K562 (cell line): ENCODE results near the gene HTR3C. TPM values are rescaled to one million over a fixed set of nuclear protein-coding genes. Genes with fewer than 3 reads are reported as not detected.

Source experiments
- CBX3 ChIP-seq, 2 experiments: IDR thresholded peaks; 1 replicate in 1 of 2; 2 replicates in 1 of 2; pipeline ENCODE4 v1.6.1; 2012; ENCODE audit warnings: inconsistent platforms in 2 of 2, low read length in 2 of 2, borderline replicate concordance in 1 of 2, control low read depth in 1 of 2
- KLF1 ChIP-seq: fragments of 450-650 bp; IDR thresholded peaks from 2 replicates; pipeline ENCODE4 v1.6.1; 2016; ENCODE audit warnings: missing genetic modification characterization, missing compliant biosample characterization
- MBD2 ChIP-seq: sonication (generic); IDR thresholded peaks from 2 replicates; pipeline ENCODE4 v1.6.1; 2016; ENCODE audit warnings: low read depth, borderline replicate concordance
- POLR2AphosphoS5 ChIP-seq: IDR thresholded peaks from 2 replicates; pipeline ENCODE4 v1.6.1; 2011; ENCODE audit warnings: mild to moderate bottlenecking, low read depth, low read length, moderate library complexity; ENCODE audit not compliant: control insufficient read depth, insufficient read depth
- SMARCC2 ChIP-seq: fragments of 450-650 bp; IDR thresholded peaks from 2 replicates; pipeline ENCODE4 v1.6.1; 2017; ENCODE audit warnings: antibody characterized with exemption, moderate library complexity, mild to moderate bottlenecking, low read depth
- ZFPM2 ChIP-seq: fragments of 250-450 bp; sonication (Bioruptor Pico); IDR thresholded peaks from 2 replicates; pipeline ENCODE4 v1.5.1; 2022; ENCODE audit warnings: mild to moderate bottlenecking
- ZNF12 ChIP-seq: sonication (generic); formaldehyde crosslinking; IDR thresholded peaks from 2 replicates; pipeline ENCODE4 v1.4.0; 2020; ENCODE audit warnings: mild to moderate bottlenecking, missing genetic modification reagents
- ZNF140 ChIP-seq: fragments of 250-450 bp; sonication (Bioruptor Pico); IDR thresholded peaks from 2 replicates; pipeline ENCODE4 v1.8.0; 2021; ENCODE audit warnings: moderate library complexity, mild to moderate bottlenecking, inconsistent platforms
- ZNF57 ChIP-seq: fragments of 450-650 bp; formaldehyde crosslinking; IDR thresholded peaks from 2 replicates; pipeline ENCODE4 v1.4.0; 2020; ENCODE audit warnings: mild to moderate bottlenecking, moderate library complexity
- ZNF644 ChIP-seq: fragments of 200-800 bp; sonication (Bioruptor generic); IDR thresholded peaks from 2 replicates; pipeline ENCODE4 v1.6.1; 2016; ENCODE audit warnings: low read depth, missing genetic modification characterization, missing compliant biosample characterization
- polyA plus RNA-seq, 8 experiments: library from polyadenylated mRNA; depleted of rRNA in 4 of 8; stranded (reverse) in 5 of 8; unstranded in 3 of 8; fragments of >200 nt; fragmentation: Nextera tagmentation in 2 of 8; fragmentation: Illumina TruSeq in 1 of 8; extraction: Ambion mirVana in 2 of 8; extraction: Trizol in 1 of 8; gene quantifications; 2 replicates each; pipeline versions ENCODE4 v1.2.1 to v1.2.3, GENCODE V29; 2011 to 2014; ENCODE audit warnings: inconsistent platforms in 1 of 8, missing spikeins in 1 of 8
- total RNA-seq, 7 experiments: library from RNA; depleted of rRNA in 6 of 7; stranded (reverse); fragments of >200 nt in 6 of 7; fragmentation: Illumina TruSeq in 2 of 7; extraction: Trizol in 2 of 7; gene quantifications; 2 replicates each; pipeline versions ENCODE4 v1.2.1 to v1.2.3, GENCODE V29; 2011 to 2021; ENCODE audit warnings: low replicate concordance in 1 of 7
- TF ChIP-seq, protein P1 (sequence below): fragments of 450-650 bp; IDR thresholded peaks from 2 replicates; pipeline ENCODE4 v1.6.1; 2016; ENCODE audit warnings: antibody characterized with exemption
- TF ChIP-seq, protein P2 (sequence below): fragments of 250-450 bp; sonication (Bioruptor Pico); IDR thresholded peaks from 2 replicates; pipeline ENCODE4 v1.4.0; 2020
- TF ChIP-seq, protein P3 (sequence below): sonication (generic); formaldehyde crosslinking; IDR thresholded peaks from 2 replicates; pipeline ENCODE4 v1.8.0; 2022; ENCODE audit warnings: missing genetic modification reagents, mild to moderate bottlenecking, moderate library complexity, borderline replicate concordance
- TF ChIP-seq, protein P4 (sequence below): sonication (generic); formaldehyde crosslinking; IDR thresholded peaks from 2 replicates; pipeline ENCODE4 v1.8.0; 2022; ENCODE audit warnings: missing genetic modification reagents, mild to moderate bottlenecking, borderline replicate concordance
- TF ChIP-seq, protein P5 (sequence below): fragments of 450-650 bp; formaldehyde crosslinking; conservative IDR thresholded peaks from 2 replicates; pipeline ENCODE4 v1.4.0; 2022; ENCODE audit warnings: mild to moderate bottlenecking, missing genetic modification characterization

Gene HTR3C
- total and polyA plus RNA-seq, 9 of the 15 experiments (the other 6 are each of a cell fraction or from before 2014, with no cell fraction given): 0.04 to 0.06 TPM; not detected in 7

DNA sequence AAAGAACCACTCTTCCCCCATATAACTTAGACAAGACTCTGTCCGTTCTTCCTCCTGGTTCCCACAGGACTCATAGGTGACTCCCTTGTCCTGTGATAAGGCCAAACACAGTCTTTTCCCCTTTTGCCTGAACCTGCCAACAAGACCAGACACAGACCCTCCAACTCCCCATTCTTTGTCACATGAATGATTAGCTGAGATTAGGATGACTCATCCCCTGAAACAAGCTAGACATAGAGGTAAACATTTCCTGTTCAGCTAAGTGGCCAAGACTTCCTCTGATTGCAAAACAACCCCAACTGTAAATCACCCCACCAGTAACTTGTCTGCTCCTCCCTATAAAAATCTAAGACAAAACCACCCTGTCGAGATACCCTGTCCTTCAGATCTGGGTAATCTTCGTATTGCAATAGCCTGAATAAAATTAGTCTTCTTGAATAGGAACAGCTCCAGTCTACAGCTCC is 32.6 kb downstream of the HTR3C start (continued):
- TF ChIP-seq, protein P1, sequence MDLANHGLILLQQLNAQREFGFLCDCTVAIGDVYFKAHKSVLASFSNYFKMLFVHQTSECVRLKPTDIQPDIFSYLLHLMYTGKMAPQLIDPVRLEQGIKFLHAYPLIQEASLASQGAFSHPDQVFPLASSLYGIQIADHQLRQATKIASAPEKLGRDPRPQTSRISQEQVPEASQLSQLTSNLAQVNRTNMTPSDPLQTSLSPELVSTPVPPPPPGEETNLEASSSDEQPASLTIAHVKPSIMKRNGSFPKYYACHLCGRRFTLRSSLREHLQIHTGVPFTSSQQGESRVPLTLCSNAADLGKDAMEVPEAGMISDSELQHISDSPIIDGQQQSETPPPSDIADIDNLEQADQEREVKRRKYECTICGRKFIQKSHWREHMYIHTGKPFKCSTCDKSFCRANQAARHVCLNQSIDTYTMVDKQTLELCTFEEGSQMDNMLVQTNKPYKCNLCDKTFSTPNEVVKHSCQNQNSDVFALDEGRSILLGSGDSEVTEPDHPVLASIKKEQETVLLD: no peak
- TF ChIP-seq, protein P2, sequence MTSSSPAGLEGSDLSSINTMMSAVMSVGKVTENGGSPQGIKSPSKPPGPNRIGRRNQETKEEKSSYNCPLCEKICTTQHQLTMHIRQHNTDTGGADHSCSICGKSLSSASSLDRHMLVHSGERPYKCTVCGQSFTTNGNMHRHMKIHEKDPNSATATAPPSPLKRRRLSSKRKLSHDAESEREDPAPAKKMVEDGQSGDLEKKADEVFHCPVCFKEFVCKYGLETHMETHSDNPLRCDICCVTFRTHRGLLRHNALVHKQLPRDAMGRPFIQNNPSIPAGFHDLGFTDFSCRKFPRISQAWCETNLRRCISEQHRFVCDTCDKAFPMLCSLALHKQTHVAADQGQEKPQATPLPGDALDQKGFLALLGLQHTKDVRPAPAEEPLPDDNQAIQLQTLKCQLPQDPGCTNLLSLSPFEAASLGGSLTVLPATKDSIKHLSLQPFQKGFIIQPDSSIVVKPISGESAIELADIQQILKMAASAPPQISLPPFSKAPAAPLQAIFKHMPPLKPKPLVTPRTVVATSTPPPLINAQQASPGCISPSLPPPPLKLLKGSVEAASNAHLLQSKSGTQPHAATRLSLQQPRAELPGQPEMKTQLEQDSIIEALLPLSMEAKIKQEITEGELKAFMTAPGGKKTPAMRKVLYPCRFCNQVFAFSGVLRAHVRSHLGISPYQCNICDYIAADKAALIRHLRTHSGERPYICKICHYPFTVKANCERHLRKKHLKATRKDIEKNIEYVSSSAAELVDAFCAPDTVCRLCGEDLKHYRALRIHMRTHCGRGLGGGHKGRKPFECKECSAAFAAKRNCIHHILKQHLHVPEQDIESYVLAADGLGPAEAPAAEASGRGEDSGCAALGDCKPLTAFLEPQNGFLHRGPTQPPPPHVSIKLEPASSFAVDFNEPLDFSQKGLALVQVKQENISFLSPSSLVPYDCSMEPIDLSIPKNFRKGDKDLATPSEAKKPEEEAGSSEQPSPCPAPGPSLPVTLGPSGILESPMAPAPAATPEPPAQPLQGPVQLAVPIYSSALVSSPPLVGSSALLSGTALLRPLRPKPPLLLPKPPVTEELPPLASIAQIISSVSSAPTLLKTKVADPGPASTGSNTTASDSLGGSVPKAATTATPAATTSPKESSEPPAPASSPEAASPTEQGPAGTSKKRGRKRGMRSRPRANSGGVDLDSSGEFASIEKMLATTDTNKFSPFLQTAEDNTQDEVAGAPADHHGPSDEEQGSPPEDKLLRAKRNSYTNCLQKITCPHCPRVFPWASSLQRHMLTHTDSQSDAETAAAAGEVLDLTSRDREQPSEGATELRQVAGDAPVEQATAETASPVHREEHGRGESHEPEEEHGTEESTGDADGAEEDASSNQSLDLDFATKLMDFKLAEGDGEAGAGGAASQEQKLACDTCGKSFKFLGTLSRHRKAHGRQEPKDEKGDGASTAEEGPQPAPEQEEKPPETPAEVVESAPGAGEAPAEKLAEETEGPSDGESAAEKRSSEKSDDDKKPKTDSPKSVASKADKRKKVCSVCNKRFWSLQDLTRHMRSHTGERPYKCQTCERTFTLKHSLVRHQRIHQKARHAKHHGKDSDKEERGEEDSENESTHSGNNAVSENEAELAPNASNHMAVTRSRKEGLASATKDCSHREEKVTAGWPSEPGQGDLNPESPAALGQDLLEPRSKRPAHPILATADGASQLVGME (CRISPR knock-in tag): no peak
- TF ChIP-seq ZNF12 (CRISPR knock-in tag) (no peak), CBX3 (IDR thresholded peaks at IDR 0.05; ENCODE audit: borderline replicate concordance in 1 of 2, low read length in 2 of 2) (peak in 1 of 2 experiments; percentile 85; a peak in 2 of 3 replicates), ZNF140 (CRISPR knock-in tag) (no peak), MBD2 (no peak), ZNF57 (CRISPR knock-in tag) (no peak), SMARCC2 (peak; percentile 69; the same call in 1 of the 2 replicates), ZFPM2 (CRISPR knock-in tag) (no peak), KLF1 (tag) (no peak), POLR2AphosphoS5 (no peak), ZNF644 (0 out of 2 replicates have a peak, but pooled peaks have one; percentile 29)
- TF ChIP-seq, protein P3, sequence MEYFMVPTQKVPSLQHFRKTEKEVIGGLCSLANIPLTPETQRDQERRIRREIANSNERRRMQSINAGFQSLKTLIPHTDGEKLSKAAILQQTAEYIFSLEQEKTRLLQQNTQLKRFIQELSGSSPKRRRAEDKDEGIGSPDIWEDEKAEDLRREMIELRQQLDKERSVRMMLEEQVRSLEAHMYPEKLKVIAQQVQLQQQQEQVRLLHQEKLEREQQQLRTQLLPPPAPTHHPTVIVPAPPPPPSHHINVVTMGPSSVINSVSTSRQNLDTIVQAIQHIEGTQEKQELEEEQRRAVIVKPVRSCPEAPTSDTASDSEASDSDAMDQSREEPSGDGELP (CRISPR knock-in tag): no peak
- TF ChIP-seq, protein P4, sequence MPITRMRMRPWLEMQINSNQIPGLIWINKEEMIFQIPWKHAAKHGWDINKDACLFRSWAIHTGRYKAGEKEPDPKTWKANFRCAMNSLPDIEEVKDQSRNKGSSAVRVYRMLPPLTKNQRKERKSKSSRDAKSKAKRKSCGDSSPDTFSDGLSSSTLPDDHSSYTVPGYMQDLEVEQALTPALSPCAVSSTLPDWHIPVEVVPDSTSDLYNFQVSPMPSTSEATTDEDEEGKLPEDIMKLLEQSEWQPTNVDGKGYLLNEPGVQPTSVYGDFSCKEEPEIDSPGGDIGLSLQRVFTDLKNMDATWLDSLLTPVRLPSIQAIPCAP: no peak
- TF ChIP-seq, protein P5, sequence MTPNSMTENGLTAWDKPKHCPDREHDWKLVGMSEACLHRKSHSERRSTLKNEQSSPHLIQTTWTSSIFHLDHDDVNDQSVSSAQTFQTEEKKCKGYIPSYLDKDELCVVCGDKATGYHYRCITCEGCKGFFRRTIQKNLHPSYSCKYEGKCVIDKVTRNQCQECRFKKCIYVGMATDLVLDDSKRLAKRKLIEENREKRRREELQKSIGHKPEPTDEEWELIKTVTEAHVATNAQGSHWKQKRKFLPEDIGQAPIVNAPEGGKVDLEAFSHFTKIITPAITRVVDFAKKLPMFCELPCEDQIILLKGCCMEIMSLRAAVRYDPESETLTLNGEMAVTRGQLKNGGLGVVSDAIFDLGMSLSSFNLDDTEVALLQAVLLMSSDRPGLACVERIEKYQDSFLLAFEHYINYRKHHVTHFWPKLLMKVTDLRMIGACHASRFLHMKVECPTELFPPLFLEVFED: no peak
